OCI-LY1 (cell line): ENCODE data around the gene HNMT.

Experiments
- H2AFZ ChIP-seq: fragments of 200-600 bp; sonication (generic), shearing (Covaris generic); 2 replicates; pipeline ENCODE4 v1.6.0; 2014; ENCODE audit warnings: antibody characterized with exemption, mild to moderate bottlenecking, low read length
- H3F3A ChIP-seq: fragments of 200-600 bp; sonication (generic), shearing (Covaris generic); 2 replicates; pipeline ENCODE4 v1.6.0; 2014; ENCODE audit warnings: mild to moderate bottlenecking, antibody characterized with exemption, low read length, moderate library complexity; ENCODE audit not compliant: insufficient read depth
- H3K27ac ChIP-seq: fragments of 200-600 bp; sonication (generic); 2 replicates; pipeline ENCODE4 v1.5.1; 2014; ENCODE audit warnings: low read length, mixed run types, mild to moderate bottlenecking, low read depth; ENCODE audit not compliant: poor library complexity, severe bottlenecking
- H3K27me3 ChIP-seq: fragments of 200-600 bp; sonication (generic); 2 replicates; pipeline ENCODE4 v1.6.0; 2014; ENCODE audit warnings: antibody characterized with exemption, mild to moderate bottlenecking, low read length, moderate library complexity; ENCODE audit not compliant: insufficient read depth
- H3K36me3 ChIP-seq: fragments of 200-600 bp; sonication (generic); 2 replicates; pipeline ENCODE4 v1.6.1; 2014; ENCODE audit warnings: mild to moderate bottlenecking, antibody characterized with exemption, low read length, moderate library complexity, mixed read lengths; ENCODE audit not compliant: insufficient read depth
- H3K4me1 ChIP-seq: fragments of 200-600 bp; sonication (generic); 2 replicates; pipeline ENCODE4 v1.5.1; 2014; ENCODE audit warnings: mild to moderate bottlenecking, low read length, moderate library complexity; ENCODE audit not compliant: insufficient read depth, severe bottlenecking
- H3K4me2 ChIP-seq: fragments of 200-600 bp; sonication (generic), shearing (Covaris generic); 2 replicates; pipeline ENCODE4 v1.6.1; 2014; ENCODE audit warnings: low read length
- H3K4me3 ChIP-seq: fragments of 200-600 bp; sonication (generic); 2 replicates; pipeline ENCODE4 v1.5.1; 2014; ENCODE audit warnings: low read length, low read depth, mild to moderate bottlenecking, mixed read lengths; ENCODE audit not compliant: poor library complexity, severe bottlenecking
- H3K79me2 ChIP-seq: fragments of 200-600 bp; shearing (Covaris generic); 2 replicates; pipeline ENCODE4 v1.6.1; 2016; ENCODE audit warnings: mixed run types, low read length, mixed read lengths; ENCODE audit not compliant: insufficient read depth
- H3K9ac ChIP-seq: fragments of 200-600 bp; sonication (generic), shearing (Covaris generic); 2 replicates; pipeline ENCODE4 v1.6.1; 2014; ENCODE audit warnings: mild to moderate bottlenecking, low read length, mixed read lengths
- H3K9me2 ChIP-seq: fragments of 200-600 bp; sonication (generic), shearing (Covaris generic); 2 replicates; pipeline ENCODE4 v1.6.1; 2014; ENCODE audit warnings: low read depth, mild to moderate bottlenecking, low read length, mixed read lengths
- H3K9me3 ChIP-seq: fragments of 200-600 bp; shearing (Covaris generic); 2 replicates; pipeline ENCODE4 v1.6.1; 2014; ENCODE audit warnings: low read length, mixed read lengths
- H4K20me1 ChIP-seq: fragments of 200-600 bp; sonication (generic), shearing (Covaris generic); 2 replicates; pipeline ENCODE4 v1.6.0; 2016; ENCODE audit warnings: mild to moderate bottlenecking, low read length; ENCODE audit not compliant: insufficient read depth
- EZH2 ChIP-seq: fragments of 200-600 bp; sonication (generic), shearing (Covaris generic); IDR thresholded peaks from 2 replicates; pipeline ENCODE4 v1.8.0; 2017; ENCODE audit warnings: borderline replicate concordance, mixed run types, mild to moderate bottlenecking, antibody characterized with exemption, low read length, moderate library complexity, mixed read lengths
- TF ChIP-seq, protein P1 (sequence below): fragments of 200-600 bp; sonication (generic), shearing (Covaris generic); IDR thresholded peaks from 2 replicates; pipeline ENCODE4 v1.5.1; 2017; ENCODE audit warnings: mild to moderate bottlenecking, antibody characterized with exemption, low read length, moderate library complexity, mixed read lengths

Gene HNMT

DNA sequence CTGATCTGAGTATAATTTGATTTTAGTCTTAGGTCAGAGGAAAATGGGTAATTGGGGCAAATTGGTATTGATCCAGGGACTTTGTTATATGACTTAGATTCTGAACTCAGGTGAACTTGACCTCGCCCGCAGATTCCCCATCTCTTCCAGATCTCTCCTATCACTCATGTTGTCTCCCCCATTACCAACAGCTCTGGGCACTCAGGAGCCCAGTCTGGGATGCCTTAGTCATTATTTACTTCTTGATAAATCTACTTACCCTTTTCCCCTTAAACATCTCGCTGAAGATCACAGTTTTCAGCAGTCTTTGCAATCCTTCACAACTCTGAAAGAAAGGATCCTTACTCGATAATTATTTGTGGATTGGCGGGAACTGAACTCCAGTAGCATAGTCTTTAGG is 19.6 kb upstream of the HNMT start:
- Histone ChIP-seq H3K36me3 (no peaks in the 10 kb centered on the region), H3F3A (no peaks in the 10 kb centered on the region), H3K79me2 (no peaks in the 10 kb centered on the region), H3K27me3 (no peaks in the 10 kb centered on the region), H3K9me2 (no peaks in the 10 kb centered on the region), H3K4me1 (no peaks in the 10 kb centered on the region), H3K9ac (no peak overlapping the region), H2AFZ (no peak overlapping the region), H4K20me1 (no peaks in the 10 kb centered on the region), H3K4me3 (no peak overlapping the region), H3K27ac (no peak overlapping the region), H3K9me3 (no peaks in the 10 kb centered on the region), H3K4me2 (no peak overlapping the region)
- no peak for TF ChIP-seq EZH2
- TF ChIP-seq, protein P1, sequence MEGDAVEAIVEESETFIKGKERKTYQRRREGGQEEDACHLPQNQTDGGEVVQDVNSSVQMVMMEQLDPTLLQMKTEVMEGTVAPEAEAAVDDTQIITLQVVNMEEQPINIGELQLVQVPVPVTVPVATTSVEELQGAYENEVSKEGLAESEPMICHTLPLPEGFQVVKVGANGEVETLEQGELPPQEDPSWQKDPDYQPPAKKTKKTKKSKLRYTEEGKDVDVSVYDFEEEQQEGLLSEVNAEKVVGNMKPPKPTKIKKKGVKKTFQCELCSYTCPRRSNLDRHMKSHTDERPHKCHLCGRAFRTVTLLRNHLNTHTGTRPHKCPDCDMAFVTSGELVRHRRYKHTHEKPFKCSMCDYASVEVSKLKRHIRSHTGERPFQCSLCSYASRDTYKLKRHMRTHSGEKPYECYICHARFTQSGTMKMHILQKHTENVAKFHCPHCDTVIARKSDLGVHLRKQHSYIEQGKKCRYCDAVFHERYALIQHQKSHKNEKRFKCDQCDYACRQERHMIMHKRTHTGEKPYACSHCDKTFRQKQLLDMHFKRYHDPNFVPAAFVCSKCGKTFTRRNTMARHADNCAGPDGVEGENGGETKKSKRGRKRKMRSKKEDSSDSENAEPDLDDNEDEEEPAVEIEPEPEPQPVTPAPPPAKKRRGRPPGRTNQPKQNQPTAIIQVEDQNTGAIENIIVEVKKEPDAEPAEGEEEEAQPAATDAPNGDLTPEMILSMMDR = no peak

DNA sequence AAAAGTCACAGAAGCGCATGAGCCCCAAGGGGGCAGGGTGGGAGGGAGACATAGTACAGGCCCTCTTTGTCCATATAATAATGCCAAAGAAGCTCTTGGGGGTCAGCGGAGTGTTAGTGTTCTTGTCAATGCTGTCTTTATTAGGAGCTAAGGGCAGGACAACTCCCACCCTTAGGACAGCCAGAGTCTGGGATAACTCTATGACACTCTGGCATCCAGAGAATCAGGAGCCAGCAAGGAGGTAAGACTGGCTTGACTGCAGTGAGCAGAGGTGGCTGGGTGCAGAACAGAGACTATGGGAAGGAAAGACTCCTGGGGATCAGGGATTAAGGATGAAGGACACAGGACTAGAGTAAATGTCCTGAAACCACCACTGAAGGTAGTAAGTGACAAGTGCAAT is 19.0 kb upstream of the HNMT start:
- Histone ChIP-seq H2AFZ (no peak overlapping the region), H3K36me3 (no peaks in the 10 kb centered on the region), H3K27me3 (no peaks in the 10 kb centered on the region), H3K9me2 (no peaks in the 10 kb centered on the region), H4K20me1 (no peaks in the 10 kb centered on the region), H3K4me3 (no peak overlapping the region), H3K4me1 (no peaks in the 10 kb centered on the region), H3K79me2 (no peaks in the 10 kb centered on the region), H3K9ac (no peak overlapping the region), H3K27ac (no peak overlapping the region), H3F3A (no peaks in the 10 kb centered on the region), H3K4me2 (no peak overlapping the region), H3K9me3 (no peaks in the 10 kb centered on the region)
- TF ChIP-seq, protein P1 = no peak
- no peak for TF ChIP-seq EZH2

DNA sequence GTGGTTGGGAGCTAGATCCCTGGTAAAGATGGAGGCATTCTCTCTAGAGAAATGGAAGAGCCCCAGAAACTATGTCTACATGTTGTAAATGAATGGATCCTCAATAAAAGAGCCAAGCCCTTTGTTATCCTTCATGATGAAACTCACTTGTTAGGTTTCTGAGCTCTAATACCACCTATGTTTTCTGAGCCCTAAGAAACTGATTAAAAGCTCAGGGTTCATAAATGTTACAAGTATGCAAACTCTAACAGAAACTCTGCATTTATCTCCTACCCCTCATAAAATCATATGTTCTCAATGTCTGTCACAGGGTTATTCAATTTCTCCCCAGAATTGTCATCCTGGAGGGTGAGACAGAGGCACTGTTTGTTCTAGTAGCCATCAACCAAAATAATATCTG is 18.0 kb upstream of the HNMT start:
- Histone ChIP-seq H3K4me1 (no peaks in the 10 kb centered on the region), H3K27ac (no peak overlapping the region), H3K4me2 (no peak overlapping the region), H3K36me3 (no peaks in the 10 kb centered on the region), H3K9ac (no peak overlapping the region), H3K4me3 (no peak overlapping the region), H2AFZ (no peak overlapping the region), H3F3A (no peaks in the 10 kb centered on the region), H4K20me1 (no peaks in the 10 kb centered on the region), H3K9me3 (no peaks in the 10 kb centered on the region), H3K9me2 (no peaks in the 10 kb centered on the region), H3K27me3 (no peaks in the 10 kb centered on the region), H3K79me2 (no peaks in the 10 kb centered on the region)
- TF ChIP-seq, protein P1 = no peak
- TF ChIP-seq EZH2 = no peak
